Measurements from ENCODE around the gene ARID1B. TPM values are rescaled to one million over a fixed set of nuclear protein-coding genes. Genes with fewer than 3 reads are reported as not detected.

The ARID1B gene
- total RNA-seq, 1 experiment from 2014 or later = 35.6 TPM

DNA sequence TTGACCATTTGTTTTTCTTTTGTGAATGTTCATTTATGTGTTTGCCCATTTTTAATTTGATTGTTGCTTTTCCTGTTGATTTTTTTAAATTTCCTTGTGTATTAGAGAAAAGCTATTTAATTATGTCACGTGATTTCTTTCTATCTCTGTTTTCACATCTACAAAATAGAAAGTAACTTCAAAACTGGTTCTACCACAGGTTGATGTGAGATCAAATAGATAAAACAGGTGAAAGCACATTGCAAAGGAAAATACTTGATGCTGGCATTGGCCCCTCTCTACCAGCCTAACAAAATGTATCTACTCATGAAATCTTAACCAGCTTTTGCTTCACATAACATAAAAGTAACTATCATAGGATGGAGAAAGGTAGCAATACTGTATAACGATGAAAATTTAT is 416.9 kb downstream of the ARID1B start (continued):
- no peak for TF ChIP-seq YY1 (IDR thresholded peaks at IDR 0.05; ENCODE audit: extremely low read depth, insufficient replicate concordance, low read depth, low read length)
- no peak for TF ChIP-seq JUND (IDR thresholded peaks at IDR 0.05)
- no peak for TF ChIP-seq CTCF (IDR thresholded peaks at IDR 0.05 in 2 of 3, conservative IDR thresholded peaks at IDR 0.05 in 1 of 3; ENCODE audit: borderline replicate concordance in 1 of 3, insufficient read depth in 1 of 3, low read depth in 2 of 3, low read length in 2 of 3)
- no peak for TF ChIP-seq EGR1 (IDR thresholded peaks at IDR 0.05; ENCODE audit: low read depth)
- no peak for TF ChIP-seq CBX3 (IDR thresholded peaks at IDR 0.05; ENCODE audit: low read depth)
- TF ChIP-seq POLR2AphosphoS5 (IDR thresholded peaks at IDR 0.05; ENCODE audit: low read depth, low read length) = no peak

DNA sequence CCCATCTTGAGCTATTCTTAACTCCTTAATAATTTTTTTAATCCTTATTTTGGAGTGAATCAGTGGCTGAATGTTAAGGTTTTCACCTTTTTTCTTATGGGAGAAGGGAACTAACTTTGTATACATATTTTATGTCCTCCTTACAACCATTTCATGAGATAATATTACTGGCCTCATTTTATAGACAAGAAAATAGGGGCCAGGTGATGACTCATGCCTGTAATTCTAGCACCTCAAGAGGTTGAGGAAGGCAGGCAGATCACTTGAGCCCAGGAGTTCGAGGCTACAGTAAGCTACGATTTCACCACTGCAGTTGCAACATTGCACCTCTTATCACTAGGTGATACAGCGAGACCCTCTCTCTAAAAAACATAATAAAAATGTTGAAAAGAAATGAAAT is 417.5 kb downstream of the ARID1B start:
- Histone ChIP-seq H3K36me3 (ENCODE audit: control insufficient read depth in 1 of 2, insufficient read depth in 2 of 2, low read length in 2 of 2) (no peaks in the 10 kb centered on the region; a peak in 1 of 4 replicates), H3K4me1 (ENCODE audit: control insufficient read depth in 1 of 2, insufficient read depth in 2 of 2, low read length in 2 of 2) (peaks cover 0 to 3% of the 10 kb centered on the region in 2 experiments; a peak in 1 of 4 replicates), H3K79me2 (ENCODE audit: insufficient read depth, low read length) (no peaks in the 10 kb centered on the region), H3K27ac (ENCODE audit: low read depth, low read length) (no peak overlapping the region), H3K9ac (ENCODE audit: low read length) (no peak overlapping the region), H4K20me1 (ENCODE audit: insufficient read depth) (no peaks in the 10 kb centered on the region), H3K9me2 (ENCODE audit: insufficient read depth) (no peaks in the 10 kb centered on the region), H3K4me3 (replicated peaks in 1 of 2; ENCODE audit: low read depth in 1 of 2, low read length in 2 of 2) (no peak overlapping the region), H3K9me3 (ENCODE audit: control insufficient read depth in 1 of 2, insufficient read depth in 1 of 2, low read depth in 1 of 2, low read length in 2 of 2) (no peaks in the 10 kb centered on the region), H2AFZ (ENCODE audit: low read depth, low read length, poor library complexity, severe bottlenecking) (no peak overlapping the region), H3K27me3 (ENCODE audit: insufficient read depth, low read length) (no peaks in the 10 kb centered on the region), H3K4me2 (ENCODE audit: low read length) (no peak overlapping the region)
- no peak for TF ChIP-seq EGR1 (IDR thresholded peaks at IDR 0.05; ENCODE audit: low read depth)
- no peak for TF ChIP-seq CEBPB (IDR thresholded peaks at IDR 0.05; ENCODE audit: low read depth)
- TF ChIP-seq CTCF (IDR thresholded peaks at IDR 0.05 in 2 of 3, conservative IDR thresholded peaks at IDR 0.05 in 1 of 3; ENCODE audit: borderline replicate concordance in 1 of 3, insufficient read depth in 1 of 3, low read depth in 2 of 3, low read length in 2 of 3) = no peak
- TF ChIP-seq, protein P1, sequence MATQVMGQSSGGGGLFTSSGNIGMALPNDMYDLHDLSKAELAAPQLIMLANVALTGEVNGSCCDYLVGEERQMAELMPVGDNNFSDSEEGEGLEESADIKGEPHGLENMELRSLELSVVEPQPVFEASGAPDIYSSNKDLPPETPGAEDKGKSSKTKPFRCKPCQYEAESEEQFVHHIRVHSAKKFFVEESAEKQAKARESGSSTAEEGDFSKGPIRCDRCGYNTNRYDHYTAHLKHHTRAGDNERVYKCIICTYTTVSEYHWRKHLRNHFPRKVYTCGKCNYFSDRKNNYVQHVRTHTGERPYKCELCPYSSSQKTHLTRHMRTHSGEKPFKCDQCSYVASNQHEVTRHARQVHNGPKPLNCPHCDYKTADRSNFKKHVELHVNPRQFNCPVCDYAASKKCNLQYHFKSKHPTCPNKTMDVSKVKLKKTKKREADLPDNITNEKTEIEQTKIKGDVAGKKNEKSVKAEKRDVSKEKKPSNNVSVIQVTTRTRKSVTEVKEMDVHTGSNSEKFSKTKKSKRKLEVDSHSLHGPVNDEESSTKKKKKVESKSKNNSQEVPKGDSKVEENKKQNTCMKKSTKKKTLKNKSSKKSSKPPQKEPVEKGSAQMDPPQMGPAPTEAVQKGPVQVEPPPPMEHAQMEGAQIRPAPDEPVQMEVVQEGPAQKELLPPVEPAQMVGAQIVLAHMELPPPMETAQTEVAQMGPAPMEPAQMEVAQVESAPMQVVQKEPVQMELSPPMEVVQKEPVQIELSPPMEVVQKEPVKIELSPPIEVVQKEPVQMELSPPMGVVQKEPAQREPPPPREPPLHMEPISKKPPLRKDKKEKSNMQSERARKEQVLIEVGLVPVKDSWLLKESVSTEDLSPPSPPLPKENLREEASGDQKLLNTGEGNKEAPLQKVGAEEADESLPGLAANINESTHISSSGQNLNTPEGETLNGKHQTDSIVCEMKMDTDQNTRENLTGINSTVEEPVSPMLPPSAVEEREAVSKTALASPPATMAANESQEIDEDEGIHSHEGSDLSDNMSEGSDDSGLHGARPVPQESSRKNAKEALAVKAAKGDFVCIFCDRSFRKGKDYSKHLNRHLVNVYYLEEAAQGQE (IDR thresholded peaks at IDR 0.05; ENCODE audit: low read depth) = no peak
- TF ChIP-seq, protein P2, sequence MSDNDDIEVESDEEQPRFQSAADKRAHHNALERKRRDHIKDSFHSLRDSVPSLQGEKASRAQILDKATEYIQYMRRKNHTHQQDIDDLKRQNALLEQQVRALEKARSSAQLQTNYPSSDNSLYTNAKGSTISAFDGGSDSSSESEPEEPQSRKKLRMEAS (IDR thresholded peaks at IDR 0.05) = no peak
- CTCF ChIA-PET = interaction anchor here (0.9 kb wide), 1 partner anchor 11 kb away, joined by 4 read pairs; no protein-coding TSS in a partner anchor
- intact Hi-C loops (cut with micrococcal nuclease) = no loop called here
- POLR2A ChIA-PET = no interaction called here
- ATAC-seq = no peak
- BruUV-seq (replicated peaks) = no TSS peak
- no peak for DNase-seq (ENCODE audit: low read depth, low spot score)
- RAD21 ChIA-PET (ENCODE audit: low non-redundant PET in 1 of 2, low total read pairs in 2 of 2, uncharacterized antibody in 2 of 2, unreplicated experiment in 2 of 2) = no interaction called here
